AG10803 (cell line): Measurements from ENCODE around the gene CAMK2A.

ENCODE experiments used
- DNase-seq: peaks from one replicate; pipeline ENCODE4 v3.0.0; 2010; ENCODE audit warnings: low read depth
- H3K4me3 ChIP-seq: 2 replicates; pipeline ENCODE4 v1.5.1; 2011; ENCODE audit warnings: mild to moderate bottlenecking, low read length, control low read depth
- TF ChIP-seq, protein P1 (sequence below): conservative IDR thresholded peaks from 2 replicates; pipeline ENCODE4 v1.5.1; 2011; ENCODE audit warnings: mild to moderate bottlenecking, low read length, control low read depth, inconsistent platforms

Gene CAMK2A

GRCh38 chr5:150204590-150204960 is 85.0 kb downstream of the CAMK2A start:
- DNase-seq = no peak
- no peak overlapping the region for H3K4me3 ChIP-seq
- TF ChIP-seq, protein P1, sequence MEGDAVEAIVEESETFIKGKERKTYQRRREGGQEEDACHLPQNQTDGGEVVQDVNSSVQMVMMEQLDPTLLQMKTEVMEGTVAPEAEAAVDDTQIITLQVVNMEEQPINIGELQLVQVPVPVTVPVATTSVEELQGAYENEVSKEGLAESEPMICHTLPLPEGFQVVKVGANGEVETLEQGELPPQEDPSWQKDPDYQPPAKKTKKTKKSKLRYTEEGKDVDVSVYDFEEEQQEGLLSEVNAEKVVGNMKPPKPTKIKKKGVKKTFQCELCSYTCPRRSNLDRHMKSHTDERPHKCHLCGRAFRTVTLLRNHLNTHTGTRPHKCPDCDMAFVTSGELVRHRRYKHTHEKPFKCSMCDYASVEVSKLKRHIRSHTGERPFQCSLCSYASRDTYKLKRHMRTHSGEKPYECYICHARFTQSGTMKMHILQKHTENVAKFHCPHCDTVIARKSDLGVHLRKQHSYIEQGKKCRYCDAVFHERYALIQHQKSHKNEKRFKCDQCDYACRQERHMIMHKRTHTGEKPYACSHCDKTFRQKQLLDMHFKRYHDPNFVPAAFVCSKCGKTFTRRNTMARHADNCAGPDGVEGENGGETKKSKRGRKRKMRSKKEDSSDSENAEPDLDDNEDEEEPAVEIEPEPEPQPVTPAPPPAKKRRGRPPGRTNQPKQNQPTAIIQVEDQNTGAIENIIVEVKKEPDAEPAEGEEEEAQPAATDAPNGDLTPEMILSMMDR = no peak

DNA sequence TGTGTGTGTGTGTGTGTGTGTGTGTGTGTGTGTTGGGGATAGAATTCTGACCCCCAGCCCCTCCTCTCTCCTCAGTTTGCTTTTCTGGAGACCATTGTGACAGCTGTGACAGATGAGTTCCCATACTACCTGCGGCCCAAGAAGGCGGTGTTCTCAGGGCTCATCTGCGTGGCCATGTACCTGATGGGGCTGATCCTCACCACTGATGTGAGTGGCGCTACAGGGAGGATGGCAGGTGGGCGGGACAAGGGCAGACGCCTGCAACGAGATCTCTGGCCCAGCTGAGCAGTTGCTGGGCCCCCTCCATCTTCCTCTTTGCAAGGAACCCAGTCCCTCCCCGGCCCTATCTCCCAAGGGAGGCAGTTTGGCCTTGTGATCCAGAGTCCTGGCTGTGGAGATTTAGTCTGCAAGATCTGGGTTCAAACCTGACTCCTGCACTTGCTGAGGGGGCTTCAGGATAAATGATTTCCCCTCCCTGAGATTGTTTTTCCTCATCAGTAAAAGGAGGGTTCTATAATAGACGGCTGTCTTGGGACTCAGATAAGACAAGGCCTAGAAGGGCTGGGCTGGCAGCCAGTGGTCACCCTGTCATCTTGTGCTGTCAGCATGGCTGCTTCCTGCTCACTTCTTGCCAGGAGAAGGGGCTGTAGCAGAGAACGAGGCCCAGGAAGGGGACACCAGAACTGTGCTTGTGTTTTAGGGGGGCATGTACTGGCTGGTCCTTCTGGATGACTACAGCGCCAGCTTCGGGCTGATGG is 85.6 kb downstream of the CAMK2A start:
- TF ChIP-seq, protein P1 = no peak
- DNase-seq = no peak
- no peak overlapping the region for H3K4me3 ChIP-seq

- H3K4me3 ChIP-seq = no peak overlapping the region
- DNase-seq = no peak
- TF ChIP-seq, protein P1 = no peak
These were observed 87.1 kb downstream of the CAMK2A start for GRCh38 chr5:150202501-150202900.

GRCh38 chr5:150197476-150197875 is 92.1 kb downstream of the CAMK2A start:
- no peak for DNase-seq
- no peak overlapping the region for H3K4me3 ChIP-seq
- TF ChIP-seq, protein P1 = no peak

- no peak for DNase-seq
- H3K4me3 ChIP-seq = no peak overlapping the region
- TF ChIP-seq, protein P1 = no peak
These were observed 92.6 kb downstream of the CAMK2A start for GRCh38 chr5:150196986-150197385.

DNA sequence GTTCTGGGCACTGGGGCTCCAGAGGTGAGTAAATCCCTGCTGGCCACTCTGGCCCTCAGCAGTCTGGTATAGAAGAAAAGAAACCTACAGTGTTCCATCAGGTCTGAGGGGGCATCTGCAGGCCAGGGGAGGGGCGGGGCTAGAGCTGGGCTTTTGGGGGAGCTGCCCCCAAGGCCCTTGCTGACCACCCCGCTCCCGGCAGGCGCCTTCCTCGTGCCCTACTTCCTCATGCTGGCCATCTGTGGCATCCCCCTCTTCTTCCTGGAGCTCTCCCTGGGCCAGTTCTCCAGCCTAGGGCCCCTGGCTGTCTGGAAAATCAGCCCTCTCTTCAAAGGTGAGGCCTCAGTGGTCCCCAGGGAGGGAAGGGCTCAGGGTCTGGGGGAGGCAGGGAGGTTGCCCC is 93.1 kb downstream of the CAMK2A start:
- no peak overlapping the region for H3K4me3 ChIP-seq
- no peak for DNase-seq
- TF ChIP-seq, protein P1 = no peak

- DNase-seq = no peak
- H3K4me3 ChIP-seq = no peak overlapping the region
- TF ChIP-seq, protein P1 = no peak
These were observed 93.7 kb downstream of the CAMK2A start for GRCh38 chr5:150195736-150196485.
